ENCODE results near the gene LMNTD2.

DNA sequence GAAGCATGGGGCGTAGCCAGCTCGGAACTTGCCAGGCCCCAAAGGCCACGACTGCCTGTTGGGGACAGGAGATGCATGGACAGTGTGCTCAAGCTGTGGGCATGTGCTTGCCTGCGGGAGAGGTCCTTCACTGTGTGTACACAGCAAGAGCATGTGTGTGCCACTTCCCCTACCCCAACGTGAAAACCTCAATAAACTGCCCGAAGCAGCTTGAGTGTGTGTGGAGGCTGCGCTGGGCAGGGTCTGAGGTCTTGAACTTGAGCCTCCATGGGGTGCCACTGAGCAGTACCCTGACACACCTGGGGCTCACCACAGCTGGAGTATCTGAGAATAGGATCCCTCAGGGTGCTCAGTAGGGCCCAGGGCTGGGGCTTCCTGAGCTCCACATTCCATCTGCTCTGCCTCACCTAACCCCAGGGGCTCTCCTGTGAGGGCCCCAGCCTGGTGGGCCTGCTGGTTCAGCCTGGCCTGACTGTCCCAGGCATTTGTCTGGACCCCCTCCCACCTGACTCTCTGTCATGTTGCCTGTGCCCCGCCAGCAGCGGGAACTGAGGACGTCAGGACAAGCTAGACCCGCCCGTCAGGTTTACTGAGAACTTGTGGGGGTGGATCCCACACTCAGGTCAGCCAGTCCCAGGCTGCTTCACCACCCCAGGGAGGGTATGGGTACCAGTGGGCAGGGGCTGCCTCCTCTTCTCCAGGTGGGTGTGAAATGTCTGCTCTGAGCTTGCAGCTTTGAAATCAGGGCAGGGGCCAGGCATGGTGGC is 3.5 kb upstream of the LMNTD2 start:
- TF ChIP-seq, protein P1, sequence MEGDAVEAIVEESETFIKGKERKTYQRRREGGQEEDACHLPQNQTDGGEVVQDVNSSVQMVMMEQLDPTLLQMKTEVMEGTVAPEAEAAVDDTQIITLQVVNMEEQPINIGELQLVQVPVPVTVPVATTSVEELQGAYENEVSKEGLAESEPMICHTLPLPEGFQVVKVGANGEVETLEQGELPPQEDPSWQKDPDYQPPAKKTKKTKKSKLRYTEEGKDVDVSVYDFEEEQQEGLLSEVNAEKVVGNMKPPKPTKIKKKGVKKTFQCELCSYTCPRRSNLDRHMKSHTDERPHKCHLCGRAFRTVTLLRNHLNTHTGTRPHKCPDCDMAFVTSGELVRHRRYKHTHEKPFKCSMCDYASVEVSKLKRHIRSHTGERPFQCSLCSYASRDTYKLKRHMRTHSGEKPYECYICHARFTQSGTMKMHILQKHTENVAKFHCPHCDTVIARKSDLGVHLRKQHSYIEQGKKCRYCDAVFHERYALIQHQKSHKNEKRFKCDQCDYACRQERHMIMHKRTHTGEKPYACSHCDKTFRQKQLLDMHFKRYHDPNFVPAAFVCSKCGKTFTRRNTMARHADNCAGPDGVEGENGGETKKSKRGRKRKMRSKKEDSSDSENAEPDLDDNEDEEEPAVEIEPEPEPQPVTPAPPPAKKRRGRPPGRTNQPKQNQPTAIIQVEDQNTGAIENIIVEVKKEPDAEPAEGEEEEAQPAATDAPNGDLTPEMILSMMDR (IDR thresholded peaks at IDR 0.05), result no peak
- no peak for TF ChIP-seq POLR2A (IDR thresholded peaks at IDR 0.05)
